EH (cell line): ENCODE measurements around the gene WNT6.
"Not testable (repeated sequence)": the region's sequence is repeated elsewhere in the genome, so short reads cannot be mapped to it uniquely, and the experiment has no call there.

Source experiments
- DNase-seq: peaks from one replicate; pipeline ENCODE4 v3.0.0-alpha.2; 2015; ENCODE audit warnings: low read depth

The WNT6 gene

DNA sequence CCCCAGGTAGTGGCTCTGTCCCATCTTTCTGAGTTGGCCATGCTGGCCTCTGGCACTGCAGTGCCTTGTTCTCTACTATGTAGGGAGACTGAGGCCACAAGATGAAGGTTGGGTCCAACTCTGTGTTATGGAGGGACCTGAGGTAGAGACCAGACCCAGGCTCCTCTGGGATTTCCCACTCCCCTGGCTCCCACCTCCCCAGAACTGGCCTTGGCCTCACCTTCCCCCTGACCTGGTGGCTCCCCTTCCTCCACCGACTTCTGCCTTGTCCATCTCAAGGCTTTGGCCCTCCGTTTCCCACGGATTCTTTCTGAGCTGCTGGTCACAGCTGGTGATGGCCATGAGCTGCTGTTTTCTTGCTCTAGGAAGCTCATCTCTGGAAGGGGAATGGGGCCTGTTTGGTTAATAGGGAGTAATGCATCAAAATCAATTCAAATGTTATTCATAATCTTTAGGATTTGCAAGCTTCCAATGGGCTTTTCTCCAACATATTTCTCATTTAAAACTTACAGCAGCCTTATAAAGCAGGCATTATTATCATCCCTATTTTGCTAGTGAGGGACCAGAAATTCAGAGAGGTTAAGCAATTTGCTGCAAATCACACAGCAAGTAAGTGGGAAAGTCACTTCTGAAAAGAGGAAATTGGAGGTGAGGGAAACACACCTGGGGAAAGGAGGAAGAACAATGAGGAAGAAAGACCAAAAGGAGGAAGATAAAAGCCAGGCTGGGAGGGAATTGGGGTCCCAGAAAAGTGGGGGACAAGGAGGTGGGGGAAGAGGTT lies 28.9 kb upstream of the WNT6 start:
- no peak for DNase-seq

DNA sequence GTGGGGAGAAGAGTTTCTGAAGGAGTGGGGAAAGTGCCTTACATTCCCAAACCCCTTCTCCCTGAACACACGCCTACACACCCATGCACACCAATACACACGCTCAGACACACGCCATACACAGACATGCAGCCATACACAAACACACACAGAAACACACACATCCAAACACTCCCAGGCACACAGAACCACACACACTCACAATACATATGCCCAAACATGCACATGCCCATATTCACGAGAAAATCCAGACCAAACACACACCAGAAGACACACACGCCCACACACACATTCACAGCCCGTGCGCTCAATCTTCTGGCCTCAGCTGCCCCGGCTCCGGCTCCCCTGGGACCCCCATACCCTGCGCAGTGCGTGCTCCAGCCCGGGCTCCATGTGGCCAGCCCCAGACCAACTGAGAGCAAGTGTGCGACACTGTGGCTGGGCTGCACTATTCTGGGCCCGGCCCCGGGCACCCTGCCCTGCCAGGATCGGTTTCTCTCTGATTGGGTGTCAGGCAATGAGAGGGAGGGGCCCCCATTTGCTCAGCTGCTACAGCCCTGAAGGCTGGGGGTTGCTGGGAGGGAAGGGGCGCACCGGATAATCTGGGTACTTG lies 28.1 kb upstream of the WNT6 start, which contains the start of gene PRKAG3:
TSS of gene PRKAG3 (minus strand) at position 426 of the 613 bp plus-strand sequence.
- DNase-seq: no peak

DNA sequence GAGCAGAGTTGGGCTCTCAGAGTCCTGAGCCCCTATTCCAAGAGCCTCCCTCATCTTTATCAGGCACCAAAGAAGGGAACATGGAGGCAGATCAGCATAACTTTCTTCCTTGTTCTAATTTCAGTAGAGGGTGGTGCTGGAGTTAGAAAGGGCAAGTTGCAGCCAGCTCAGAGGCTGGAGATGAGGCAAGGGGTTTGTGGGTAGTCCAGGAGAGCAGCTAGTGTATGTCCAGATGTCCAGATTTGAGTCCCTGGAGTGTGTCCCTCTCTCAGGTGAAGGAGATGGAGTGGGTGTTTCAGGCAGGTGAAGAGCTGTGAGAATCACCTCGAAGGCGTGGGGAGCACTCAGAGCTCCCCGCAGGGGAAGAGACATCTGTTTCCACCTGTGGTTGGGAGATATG lies 27.5 kb upstream of the WNT6 start:
- DNase-seq: no peak

DNA sequence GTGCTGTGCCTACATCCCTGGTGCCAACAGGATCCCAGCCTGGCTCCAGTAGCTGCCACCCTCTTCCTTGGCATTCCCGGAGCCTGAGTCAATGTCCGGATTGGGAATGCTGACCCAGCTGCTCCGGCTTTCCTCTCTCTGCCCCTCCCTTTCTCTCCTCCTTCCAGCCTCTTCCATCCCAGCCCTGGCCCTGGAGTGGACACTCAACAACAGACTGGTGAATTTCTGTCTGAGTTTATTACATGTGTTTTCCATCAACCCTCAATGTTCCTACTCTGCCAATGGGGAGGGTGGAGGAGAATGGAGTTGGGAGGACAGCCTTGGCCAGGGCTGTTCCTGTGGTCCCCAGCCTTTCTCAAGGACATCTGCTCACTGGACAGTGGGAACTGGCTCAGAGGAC lies 27.1 kb upstream of the WNT6 start:
- peak; percentile 83 for DNase-seq

DNA sequence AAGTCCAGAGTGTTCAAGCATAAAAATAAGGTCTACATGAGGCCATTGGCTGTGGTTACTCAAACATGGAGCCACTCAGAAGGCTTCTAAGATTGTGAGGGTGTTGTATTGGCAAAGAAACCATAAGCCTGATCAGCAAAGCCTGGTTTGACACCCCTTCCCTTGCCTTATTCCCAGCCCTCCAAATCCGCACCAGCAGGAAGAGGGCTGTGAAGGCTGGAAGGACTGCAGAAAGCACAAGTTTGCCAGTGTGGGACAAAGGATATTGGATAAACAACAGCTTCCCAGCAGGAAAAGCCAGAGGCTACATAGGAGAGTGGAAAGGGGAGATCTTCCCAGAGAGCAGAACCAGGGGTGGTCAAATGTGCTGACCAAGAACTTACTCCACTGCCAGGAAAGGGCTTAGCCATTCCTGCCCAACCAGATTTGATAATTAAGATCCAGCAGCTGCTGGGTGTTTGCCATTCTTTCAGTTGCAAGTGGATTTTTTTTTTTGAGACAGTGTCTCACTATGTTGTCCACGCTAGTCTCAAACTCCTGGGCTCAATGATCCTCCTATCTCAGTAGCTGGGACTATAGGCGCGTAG lies 26.5 kb upstream of the WNT6 start:
- DNase-seq: no peak

DNA sequence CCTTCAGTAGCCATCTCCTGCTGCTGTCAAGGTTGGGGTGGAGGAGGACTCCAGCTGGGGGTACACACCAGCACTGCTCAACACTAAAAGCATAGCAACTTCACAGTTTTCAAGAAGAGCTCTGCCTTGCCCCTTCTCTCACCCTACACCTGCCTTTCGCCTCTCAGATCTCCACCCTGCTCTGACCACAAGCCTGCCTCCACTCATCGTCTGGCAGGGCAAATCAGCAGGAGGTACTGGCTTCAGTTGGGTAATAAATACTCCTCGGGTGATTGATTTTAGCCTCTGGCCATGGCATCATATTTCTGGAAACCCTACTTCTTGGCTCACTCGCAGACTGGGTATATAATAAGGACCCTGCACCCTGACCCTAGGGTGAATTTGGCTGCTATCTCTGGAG lies 24.9 kb upstream of the WNT6 start:
- no peak for DNase-seq

DNA sequence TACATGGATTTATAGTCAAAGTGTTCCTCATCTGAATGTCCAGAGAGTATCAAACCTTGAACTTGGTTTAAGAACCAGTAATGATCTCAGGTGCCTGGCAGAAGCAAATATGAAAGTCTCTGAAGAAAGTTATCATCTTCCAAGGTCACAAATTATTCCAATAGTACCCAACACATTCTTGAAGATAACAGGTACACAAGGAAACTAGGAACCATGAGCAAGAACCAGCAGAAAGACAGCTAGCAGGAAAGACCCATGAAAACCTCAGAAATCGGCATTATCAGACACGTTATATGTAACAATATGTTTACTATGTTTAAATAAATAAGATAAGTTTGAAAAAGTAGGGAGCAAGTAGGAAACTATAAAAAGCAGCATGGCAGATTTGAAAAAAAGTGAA lies 22.1 kb upstream of the WNT6 start:
- DNase-seq: no peak

DNA sequence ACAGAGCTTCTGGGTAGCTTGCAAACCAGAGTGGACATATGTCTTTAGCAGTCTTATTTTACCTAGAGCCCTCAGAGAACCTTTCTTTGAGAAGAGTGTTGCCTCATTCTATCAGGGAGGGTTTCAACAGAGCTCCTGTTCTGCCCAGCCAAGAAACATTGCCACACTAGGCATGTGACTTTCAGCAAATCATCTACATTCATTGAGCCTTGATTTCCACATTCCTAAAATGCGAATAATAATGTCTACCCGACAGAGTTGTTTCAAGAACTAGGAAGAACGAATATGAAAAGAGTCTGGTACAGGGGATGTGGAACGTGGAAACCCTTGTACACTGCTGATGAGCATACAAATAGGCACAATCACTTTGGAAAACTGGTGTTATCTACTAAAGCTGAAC lies 20.2 kb upstream of the WNT6 start:
- DNase-seq: peak; percentile 81

DNA sequence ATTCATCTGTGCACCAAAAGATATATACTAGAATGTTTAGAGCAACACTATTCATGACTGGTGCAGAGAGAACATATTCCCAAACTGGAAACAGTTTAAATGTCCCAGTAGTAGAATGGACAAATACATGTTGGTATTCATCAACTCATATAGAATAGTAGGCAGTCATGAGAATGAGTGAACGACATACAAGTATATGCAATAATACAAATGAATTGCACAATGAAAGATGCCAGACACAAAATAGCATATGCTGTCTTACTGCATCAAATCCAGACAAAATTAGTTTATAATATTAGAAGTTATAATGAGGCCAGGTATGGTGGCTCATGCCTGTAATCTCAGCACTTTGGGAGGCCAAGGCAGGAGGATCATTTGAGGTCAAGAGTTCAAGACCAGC lies 19.7 kb upstream of the WNT6 start:
- no peak for DNase-seq

DNA sequence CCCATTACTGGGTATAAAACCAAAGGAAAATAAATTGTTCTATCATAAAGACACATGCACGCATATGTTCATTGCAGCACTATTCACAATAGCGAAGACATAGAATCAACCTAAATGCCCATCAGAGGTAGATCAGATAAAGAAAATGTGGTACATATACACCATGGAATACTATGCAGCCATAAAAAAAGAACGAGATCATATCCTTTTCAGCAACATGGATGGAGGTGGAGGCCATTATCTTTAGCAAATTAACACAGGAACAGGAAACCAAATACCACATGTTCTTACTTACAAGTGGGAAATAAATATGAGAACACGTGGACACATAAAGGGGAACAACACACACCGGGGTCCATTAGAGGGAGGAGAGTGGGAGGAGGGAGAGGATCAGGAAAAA lies 15.3 kb upstream of the WNT6 start:
- not testable (repeated sequence) for DNase-seq

DNA sequence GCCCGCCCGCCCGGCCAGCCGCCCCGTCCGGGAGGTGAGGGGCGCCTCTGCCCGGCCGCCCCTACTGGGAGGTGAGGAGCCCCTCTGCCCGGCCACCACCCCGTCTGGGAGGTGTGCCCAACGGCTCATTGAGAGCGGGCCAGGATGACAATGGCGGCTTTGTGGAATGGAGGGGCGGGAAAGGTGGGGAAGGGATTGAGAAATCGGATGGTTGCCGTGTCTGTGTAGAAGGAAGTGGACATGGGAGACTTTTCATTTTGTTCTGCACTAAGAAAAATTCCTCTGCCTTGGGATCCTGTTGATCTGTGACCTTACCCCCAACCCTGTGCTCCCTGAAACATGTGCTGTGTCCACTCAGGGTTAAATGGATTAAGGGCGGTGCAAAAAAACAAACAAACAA lies 12.6 kb upstream of the WNT6 start:
- DNase-seq: not testable (repeated sequence)

DNA sequence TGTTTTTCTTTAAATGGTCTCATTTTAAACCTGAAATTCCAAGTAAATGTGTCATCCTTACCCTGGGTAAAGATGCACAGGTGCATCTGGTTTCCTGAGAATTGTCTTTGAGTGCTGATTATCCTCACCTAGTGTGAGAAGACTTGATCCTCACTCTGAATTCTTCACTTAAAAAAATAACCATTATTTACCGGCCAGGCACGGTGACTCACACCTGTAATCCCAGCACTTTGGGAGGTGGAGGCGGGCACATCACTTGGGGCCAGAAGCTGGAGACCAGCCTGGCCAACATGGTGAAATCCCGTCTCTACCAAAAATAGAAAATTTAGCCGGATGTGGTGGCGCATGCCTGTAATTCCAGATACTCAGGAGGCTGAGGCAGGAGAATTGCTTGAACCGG lies 9.9 kb upstream of the WNT6 start:
- peak; percentile 57 for DNase-seq

DNA sequence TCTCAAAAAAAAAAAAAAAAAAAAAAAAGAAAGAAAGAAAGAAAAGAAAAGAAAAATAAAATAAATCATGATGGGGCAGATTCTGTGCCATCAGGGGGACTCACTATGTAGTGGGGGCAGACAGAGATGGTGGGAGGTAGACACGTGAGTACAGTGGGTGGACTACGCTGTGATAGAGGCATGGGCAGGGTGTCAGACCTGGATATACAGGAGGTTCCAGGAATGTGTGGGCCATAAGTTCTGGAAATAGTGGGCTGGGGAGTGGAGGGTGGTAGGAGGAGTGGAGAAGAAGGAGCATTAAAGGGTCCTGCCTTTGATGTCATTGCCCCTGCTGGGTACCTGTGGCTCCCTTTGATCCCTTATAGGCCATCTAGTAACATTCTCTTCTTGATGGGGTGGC lies 8.8 kb upstream of the WNT6 start:
- DNase-seq: no peak

DNA sequence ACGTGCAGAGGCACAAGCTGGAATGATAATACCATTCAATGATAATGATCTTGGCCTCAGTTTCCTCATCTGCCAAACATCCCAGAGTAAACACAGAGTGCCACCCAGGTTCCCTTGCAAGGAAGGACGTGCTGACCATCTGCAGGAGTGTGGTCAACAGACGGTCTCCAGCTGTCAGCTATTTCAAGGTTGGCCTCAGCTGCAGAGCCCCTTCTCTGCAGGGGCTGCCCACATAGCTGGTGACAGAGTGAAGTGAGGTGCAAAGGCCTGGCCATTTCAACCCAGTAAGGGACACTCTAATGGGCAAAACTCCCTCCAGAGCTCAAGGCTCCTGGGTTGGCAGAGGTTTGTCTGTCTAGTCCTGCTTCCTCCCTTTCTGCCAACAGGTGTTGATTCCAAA lies 8.3 kb upstream of the WNT6 start:
- DNase-seq: no peak

DNA sequence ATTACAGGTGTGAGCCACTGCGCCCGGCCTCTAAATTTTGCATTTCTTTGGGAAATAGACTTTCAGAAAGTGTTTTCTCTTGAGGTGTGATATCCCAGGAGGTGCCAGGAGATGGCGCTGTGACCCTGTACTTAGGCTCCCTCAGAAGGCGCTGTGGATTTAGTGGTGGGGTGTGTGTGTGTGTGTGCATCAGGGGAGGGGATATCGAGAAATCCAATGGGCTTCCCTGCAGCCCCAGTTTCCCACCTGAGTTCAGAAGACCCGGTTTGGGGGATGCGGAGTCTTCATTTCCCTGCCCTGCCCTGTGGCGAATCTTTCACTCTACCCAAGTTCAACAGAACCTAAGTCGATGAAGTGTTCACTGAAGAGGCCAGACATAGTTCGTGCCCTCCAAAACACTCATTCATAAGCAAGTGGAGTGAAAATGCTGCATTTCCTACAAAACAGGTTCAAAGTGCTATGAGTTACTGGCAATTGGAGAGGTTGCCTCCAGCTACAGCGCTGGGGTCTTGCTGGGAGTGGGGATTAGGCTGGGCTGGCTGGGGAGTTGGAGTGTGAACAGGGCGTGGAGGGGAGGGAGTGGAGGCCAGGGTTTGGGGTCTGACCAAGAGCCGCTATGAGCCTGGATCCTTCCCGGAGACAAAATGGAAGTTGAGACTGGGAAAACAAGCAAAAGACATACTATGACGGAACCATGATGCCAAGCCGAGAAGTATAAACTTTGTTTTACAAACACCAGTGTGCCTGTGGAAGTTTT lies 6.5 kb upstream of the WNT6 start:
- DNase-seq: peak; percentile 64

DNA sequence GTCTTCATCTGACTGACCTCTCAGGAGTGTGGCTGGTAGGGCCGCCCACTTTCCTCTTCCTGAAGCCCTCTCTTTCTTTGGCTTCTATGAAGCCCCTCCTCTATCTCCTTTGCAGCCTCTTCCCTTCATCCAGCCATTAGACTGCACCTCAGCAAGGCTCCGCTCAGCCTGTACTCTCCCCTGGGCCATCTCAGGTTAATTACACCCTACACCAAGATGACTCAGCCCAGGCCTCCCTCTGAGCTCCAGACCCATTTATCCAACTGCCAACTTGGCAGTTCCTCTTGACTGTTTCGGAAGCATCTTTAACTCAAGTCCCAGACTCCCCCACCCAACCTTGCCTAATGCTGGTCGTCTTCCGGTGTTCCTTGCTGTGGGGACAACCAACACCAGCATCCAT lies 5.8 kb upstream of the WNT6 start:
- peak; percentile 55 for DNase-seq

DNA sequence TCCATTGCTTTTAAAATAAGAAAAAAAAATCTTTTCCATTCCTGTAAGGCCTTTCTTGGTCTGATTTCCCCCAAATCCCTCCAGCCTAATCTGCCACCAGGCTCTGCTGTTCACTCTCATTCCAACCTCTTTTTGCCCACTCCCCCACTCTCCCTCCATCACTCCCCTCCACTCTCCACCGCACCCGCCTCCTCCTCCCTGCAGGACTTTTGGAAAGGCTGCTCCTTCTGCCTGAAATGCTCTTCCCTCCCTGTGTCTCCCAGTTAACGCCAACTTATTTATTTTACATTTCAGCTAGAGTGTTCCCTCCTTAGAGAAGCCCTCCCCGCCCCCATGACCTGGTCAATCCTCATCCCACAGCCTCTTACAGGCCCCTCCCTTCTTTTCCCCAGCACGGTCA lies 4.7 kb upstream of the WNT6 start:
- no peak for DNase-seq

DNA sequence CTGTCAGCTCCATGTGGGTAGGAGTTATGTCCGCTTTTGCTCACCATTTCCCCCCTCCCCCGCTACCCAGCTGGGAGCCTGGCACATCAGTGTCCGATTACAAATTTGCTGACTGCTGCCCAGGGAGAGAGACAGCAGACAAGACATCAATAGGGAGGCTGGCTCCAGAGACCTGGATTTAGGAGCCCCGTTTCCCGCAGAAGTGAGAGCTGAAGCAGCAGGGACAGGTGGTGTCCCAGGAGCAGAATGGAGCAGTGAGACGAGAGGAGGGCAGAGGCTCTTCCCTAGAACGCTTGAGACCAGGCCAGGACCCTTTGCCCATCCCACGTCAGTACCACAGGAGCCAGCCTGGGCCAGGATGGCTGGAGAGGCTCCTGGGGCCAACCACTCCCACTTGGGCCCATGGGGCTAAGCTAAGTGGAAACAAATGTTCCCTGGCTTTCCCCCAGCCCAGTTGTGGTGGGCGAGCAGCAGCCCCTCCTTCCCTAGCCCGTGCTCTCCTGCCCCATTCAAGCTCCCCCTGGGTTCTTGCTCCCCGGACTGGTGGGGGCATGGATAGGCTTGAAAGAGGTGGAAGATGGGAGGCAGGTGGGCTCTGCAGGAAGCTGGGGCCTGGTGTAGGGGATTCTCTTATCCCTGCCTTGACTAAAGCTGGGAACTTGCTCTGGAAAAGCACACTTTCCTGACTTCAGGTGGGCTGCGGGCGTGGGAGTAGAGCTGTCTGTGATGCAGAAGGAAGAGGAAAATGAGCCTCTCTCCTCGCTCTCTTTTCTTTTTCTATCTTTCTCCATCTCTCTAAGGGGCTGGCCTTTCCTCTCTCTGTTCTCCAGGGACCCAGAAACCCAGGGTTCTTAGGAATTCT lies 4.1 kb upstream of the WNT6 start:
- DNase-seq: no peak

DNA sequence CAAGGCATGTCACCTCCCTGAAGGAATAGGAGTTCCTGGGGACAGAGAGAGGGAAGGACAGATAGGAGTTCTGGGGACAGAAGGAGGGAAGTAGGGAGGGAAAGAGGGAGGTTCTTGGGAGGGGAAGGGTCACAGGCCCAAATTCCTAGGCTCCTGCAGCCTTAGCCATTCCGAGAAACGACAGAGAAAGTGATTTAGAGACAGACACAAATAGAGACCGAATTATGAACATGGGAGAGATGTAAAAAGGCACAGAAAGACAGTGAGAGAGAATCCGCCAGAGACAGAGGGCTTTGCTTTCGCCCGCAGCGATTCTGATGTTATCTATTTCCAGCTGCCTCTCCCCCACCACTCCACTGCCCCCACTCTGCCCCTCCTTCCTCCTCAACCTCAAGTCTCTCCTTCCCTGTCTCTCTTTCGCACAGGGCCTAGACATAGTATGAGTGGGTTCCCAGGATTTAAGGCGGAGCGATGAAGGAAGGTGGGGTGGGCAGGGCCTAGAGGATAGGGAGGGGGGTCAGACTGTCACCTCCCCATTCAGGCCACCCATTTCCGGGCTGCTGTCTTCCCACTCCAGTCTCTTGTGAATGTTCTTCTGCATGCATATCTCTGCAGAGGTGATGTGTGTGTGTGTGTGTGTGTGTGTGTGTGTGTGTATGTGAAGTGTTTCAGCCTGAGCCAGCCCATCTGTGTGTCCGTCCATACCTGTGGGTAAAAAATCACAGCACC lies 3.3 kb upstream of the WNT6 start:
- no peak for DNase-seq

DNA sequence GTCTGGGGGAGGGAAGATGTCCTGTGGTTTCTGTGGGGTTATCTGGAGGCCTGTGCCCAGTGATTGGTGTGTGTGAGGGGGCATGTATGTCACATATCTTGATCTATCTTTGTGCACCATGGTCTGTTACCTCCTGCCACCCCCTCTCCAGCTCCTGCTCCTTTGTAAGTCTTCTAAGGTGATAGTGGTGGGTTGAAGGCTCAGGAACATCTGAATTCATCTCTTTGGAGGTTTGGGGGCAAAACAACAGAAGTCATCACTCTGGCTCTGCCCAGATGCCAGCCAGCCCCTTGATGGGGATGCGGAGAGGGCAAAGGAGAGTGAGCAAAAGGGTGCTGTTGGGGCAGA lies 2.7 kb upstream of the WNT6 start:
- DNase-seq: no peak
